IPS-18c (cell line): Measurements from ENCODE around the gene GALNT2.

Experiments used
- H3K4me3 ChIP-seq: 2 replicates; pipeline ENCODE4 v1.7.0; 2013; ENCODE audit warnings: low read depth, mild to moderate bottlenecking, low read length, moderate library complexity; ENCODE audit not compliant: insufficient read depth
- H3K9me3 ChIP-seq: one replicate; pipeline ENCODE4 v1.6.1; 2013; ENCODE audit warnings: mild to moderate bottlenecking, low read length, moderate library complexity; ENCODE audit not compliant: control insufficient read depth, insufficient read depth

GALNT2 gene

GRCh38 chr1:230173187-230173975, 106.3 kb downstream of the GALNT2 start:
- Histone ChIP-seq H3K9me3 (peaks cover 2% of the 10 kb centered on the region), H3K4me3 (no peak overlapping the region)

GRCh38 chr1:230174041-230174440, 107.0 kb downstream of the GALNT2 start:
- Histone ChIP-seq H3K4me3 (no peak overlapping the region), H3K9me3 (peaks cover 2% of the 10 kb centered on the region)

- Histone ChIP-seq H3K4me3 (no peak overlapping the region), H3K9me3 (peaks cover 2% of the 10 kb centered on the region)
These were observed 107.6 kb downstream of the GALNT2 start for GRCh38 chr1:230174471-230175162.

- Histone ChIP-seq H3K4me3 (no peak overlapping the region), H3K9me3 (peaks cover 2% of the 10 kb centered on the region)
These were observed 108.2 kb downstream of the GALNT2 start for GRCh38 chr1:230175163-230175747.

- Histone ChIP-seq H3K9me3 (no peaks in the 10 kb centered on the region), H3K4me3 (no peak overlapping the region)
These were observed 108.8 kb downstream of the GALNT2 start for GRCh38 chr1:230175839-230176238.

GRCh38 chr1:230176326-230176725, 109.3 kb downstream of the GALNT2 start:
- H3K9me3 ChIP-seq, result no peaks in the 10 kb centered on the region
- no peak overlapping the region for H3K4me3 ChIP-seq

- Histone ChIP-seq H3K9me3 (no peaks in the 10 kb centered on the region), H3K4me3 (no peak overlapping the region)
These were observed 109.9 kb downstream of the GALNT2 start for GRCh38 chr1:230176871-230177411.

GRCh38 chr1:230179249-230179648, 112.2 kb downstream of the GALNT2 start:
- Histone ChIP-seq H3K9me3 (no peaks in the 10 kb centered on the region), H3K4me3 (no peak overlapping the region)

GRCh38 chr1:230185076-230186001, 118.3 kb downstream of the GALNT2 start:
- H3K4me3 ChIP-seq, result no peak overlapping the region
- peaks cover 2% of the 10 kb centered on the region for H3K9me3 ChIP-seq

GRCh38 chr1:230186003-230186863, 119.2 kb downstream of the GALNT2 start:
- H3K9me3 ChIP-seq, result peaks cover 2% of the 10 kb centered on the region
- no peak overlapping the region for H3K4me3 ChIP-seq

- H3K9me3 ChIP-seq, result peaks cover 2% of the 10 kb centered on the region
- H3K4me3 ChIP-seq, result no peak overlapping the region
These were observed 119.8 kb downstream of the GALNT2 start for GRCh38 chr1:230186874-230187273.

GRCh38 chr1:230187290-230187689, 120.3 kb downstream of the GALNT2 start:
- no peak overlapping the region for H3K4me3 ChIP-seq
- H3K9me3 ChIP-seq, result peaks cover 2% of the 10 kb centered on the region

GRCh38 chr1:230188826-230189225, 121.8 kb downstream of the GALNT2 start:
- H3K9me3 ChIP-seq, result peaks cover 2% of the 10 kb centered on the region
- H3K4me3 ChIP-seq, result no peak overlapping the region

- H3K9me3 ChIP-seq, result peaks cover 2% of the 10 kb centered on the region
- no peak overlapping the region for H3K4me3 ChIP-seq
These were observed 122.3 kb downstream of the GALNT2 start for GRCh38 chr1:230189341-230189740.

- no peak overlapping the region for H3K4me3 ChIP-seq
- peaks cover 2% of the 10 kb centered on the region for H3K9me3 ChIP-seq
These were observed 122.8 kb downstream of the GALNT2 start for GRCh38 chr1:230189824-230190223.
